GM23338 (cell line): Measurements from ENCODE around the gene FOXRED1. TPM values are rescaled to one million over a fixed set of nuclear protein-coding genes. Genes with fewer than 3 reads are reported as not detected.

ENCODE experiments used
- ATAC-seq: fragments of 200-7000 bp; cut with Tn5 transposase; 3 replicates; pipeline ENCODE4 v1.9.1; 2020
- DNase-seq: peaks from one replicate; pipeline ENCODE4 v3.0.0-alpha.2; 2015; ENCODE audit warnings: low spot score
- H2AFZ ChIP-seq: fragments of 200-600 bp; sonication (generic); 2 replicates; pipeline ENCODE4 v1.8.0; 2016; ENCODE audit warnings: antibody characterized with exemption, mild to moderate bottlenecking, moderate library complexity
- H3F3A ChIP-seq: fragments of 200-600 bp; sonication (generic); replicated peaks from 2 replicates; pipeline ENCODE4 v1.8.0; 2017; ENCODE audit warnings: antibody characterized with exemption, mixed run types, low read depth
- H3K27ac ChIP-seq: fragments of 200-600 bp; sonication (generic); 2 replicates; pipeline ENCODE4 v1.6.1; 2016; ENCODE audit warnings: low read depth
- H3K27me3 ChIP-seq: fragments of 200-600 bp; sonication (generic); 2 replicates; pipeline ENCODE4 v1.8.0; 2016; ENCODE audit warnings: mild to moderate bottlenecking, mixed run types, moderate library complexity; ENCODE audit not compliant: insufficient read depth
- H3K36me3 ChIP-seq: fragments of 200-600 bp; sonication (generic); 2 replicates; pipeline ENCODE4 v1.8.0; 2016; ENCODE audit warnings: mild to moderate bottlenecking; ENCODE audit not compliant: insufficient read depth
- H3K4me1 ChIP-seq: fragments of 200-600 bp; sonication (generic); 2 replicates; pipeline ENCODE4 v1.8.0; 2016; ENCODE audit warnings: mild to moderate bottlenecking, moderate library complexity; ENCODE audit not compliant: insufficient read depth
- H3K4me2 ChIP-seq: fragments of 200-600 bp; sonication (generic); 2 replicates; pipeline ENCODE4 v1.7.1; 2017; ENCODE audit warnings: mixed run types
- H3K4me3 ChIP-seq: fragments of 200-600 bp; sonication (generic); 2 replicates; pipeline ENCODE4 v1.6.1; 2016; ENCODE audit warnings: mixed run types
- H3K79me2 ChIP-seq: fragments of 200-600 bp; sonication (generic); replicated peaks from 2 replicates; pipeline ENCODE4 v1.8.0; 2017; ENCODE audit warnings: mild to moderate bottlenecking; ENCODE audit not compliant: insufficient read depth
- H3K9me2 ChIP-seq: fragments of 200-600 bp; sonication (generic); 2 replicates; pipeline ENCODE4 v1.8.0; 2017; ENCODE audit not compliant: insufficient read depth
- H4K20me1 ChIP-seq: fragments of 200-600 bp; sonication (generic); replicated peaks from 2 replicates; pipeline ENCODE4 v1.8.0; 2017; ENCODE audit warnings: mild to moderate bottlenecking; ENCODE audit not compliant: insufficient read depth
- H3K27ac Mint-ChIP-seq: 2 replicates; pipeline ENCODE4 v1.8.0; 2020; ENCODE audit warnings: inconsistent platforms, mild to moderate bottlenecking, moderate library complexity, mixed read lengths
- H3K27me3 Mint-ChIP-seq: 3 replicates; pipeline ENCODE4 v1.8.0; 2022; ENCODE audit warnings: low read depth, mild to moderate bottlenecking, moderate library complexity, mixed read lengths, inconsistent platforms; ENCODE audit not compliant: insufficient read depth, poor library complexity
- H3K36me3 Mint-ChIP-seq: 3 replicates; pipeline ENCODE4 v1.8.0; 2021; ENCODE audit warnings: low read depth, mild to moderate bottlenecking, inconsistent platforms, moderate library complexity, mixed read lengths
- H3K4me1 Mint-ChIP-seq: 3 replicates; pipeline ENCODE4 v1.8.0; 2020; ENCODE audit warnings: mild to moderate bottlenecking, inconsistent platforms, mixed read lengths
- H3K4me3 Mint-ChIP-seq: 3 replicates; pipeline ENCODE4 v1.8.0; 2021; ENCODE audit warnings: moderate library complexity, mild to moderate bottlenecking, inconsistent platforms, mixed read lengths
- H3K9me3 Mint-ChIP-seq: 3 replicates; pipeline ENCODE4 v1.8.0; 2020; ENCODE audit warnings: moderate library complexity, mild to moderate bottlenecking, inconsistent platforms, mixed read lengths
- CREB1 ChIP-seq: fragments of 250-450 bp; sonication (Bioruptor Pico); IDR thresholded peaks from 2 replicates; pipeline ENCODE4 v1.5.0; 2020; ENCODE audit warnings: low read depth, mild to moderate bottlenecking, moderate library complexity
- EZH2 ChIP-seq: fragments of 200-600 bp; sonication (generic); IDR thresholded peaks from one replicate; pipeline ENCODE4 v1.8.0; 2017; ENCODE audit warnings: antibody characterized with exemption, mild to moderate bottlenecking, low read depth; ENCODE audit not compliant: unreplicated experiment
- EZH2phosphoT487 ChIP-seq: fragments of 200-600 bp; sonication (generic); IDR thresholded peaks from one replicate; pipeline ENCODE4 v1.8.1; 2018; ENCODE audit warnings: antibody characterized with exemption; ENCODE audit not compliant: unreplicated experiment
- NANOG ChIP-seq: IDR thresholded peaks from 2 replicates; pipeline ENCODE4 v1.6.1; 2016; ENCODE audit warnings: antibody characterized with exemption, borderline replicate concordance
- POLR2AphosphoS5 ChIP-seq: IDR thresholded peaks from 2 replicates; pipeline ENCODE4 v1.6.1; 2016; ENCODE audit warnings: antibody characterized with exemption, low read depth
- STAT1 ChIP-seq: IDR thresholded peaks from one replicate; pipeline ENCODE4 v1.6.1; 2016; ENCODE audit warnings: antibody characterized with exemption; ENCODE audit not compliant: unreplicated experiment
- ZNF114 ChIP-seq: fragments of 250-450 bp; sonication (Bioruptor Pico); IDR thresholded peaks from 2 replicates; pipeline ENCODE4 v1.5.0; 2020; ENCODE audit warnings: mild to moderate bottlenecking, moderate library complexity
- ZNF331 ChIP-seq: fragments of 250-450 bp; sonication (Bioruptor Pico); IDR thresholded peaks from 2 replicates; pipeline ENCODE4 v1.5.0; 2020; ENCODE audit warnings: low read depth, mild to moderate bottlenecking, moderate library complexity
- polyA plus RNA-seq: library from polyadenylated mRNA; unstranded; fragments of >200 nt; fragmentation: Nextera tagmentation; extraction: Ambion mirVana; gene quantifications from 2 replicates; pipeline ENCODE4 v1.2.1, GENCODE V29; 2016
- total RNA-seq: library from RNA; depleted of rRNA; stranded (reverse); fragments of >200 nt; shearing (Covaris generic); gene quantifications from 2 replicates; pipeline ENCODE4 v1.2.3, GENCODE V29; 2014
- TF ChIP-seq, protein P1 (sequence below), 2 experiments: fragments of 200-600 bp in 1 of 2; sonication (generic) in 1 of 2; conservative IDR thresholded peaks; 2 replicates each; pipeline versions ENCODE4 v1.5.1 to v1.6.1; 2016 to 2017; ENCODE audit warnings: antibody characterized with exemption in 2 of 2, low read depth in 2 of 2, mild to moderate bottlenecking in 2 of 2, moderate library complexity in 1 of 2
- TF ChIP-seq, protein P2 (sequence below): IDR thresholded peaks from one replicate; pipeline ENCODE4 v1.6.1; 2018; ENCODE audit warnings: antibody characterized with exemption; ENCODE audit not compliant: unreplicated experiment
- TF ChIP-seq, protein P3 (sequence below): fragments of 250-450 bp; sonication (Bioruptor Pico); IDR thresholded peaks from 2 replicates; pipeline ENCODE4 v1.5.0; 2020; ENCODE audit warnings: mild to moderate bottlenecking, moderate library complexity
- TF ChIP-seq, protein P4 (sequence below): IDR thresholded peaks from 2 replicates; pipeline ENCODE4 v1.6.1; 2016; ENCODE audit warnings: antibody characterized with exemption

FOXRED1 gene
- total and polyA plus RNA-seq, 2 experiments from 2014 or later: 25.2 to 59.2 TPM

DNA sequence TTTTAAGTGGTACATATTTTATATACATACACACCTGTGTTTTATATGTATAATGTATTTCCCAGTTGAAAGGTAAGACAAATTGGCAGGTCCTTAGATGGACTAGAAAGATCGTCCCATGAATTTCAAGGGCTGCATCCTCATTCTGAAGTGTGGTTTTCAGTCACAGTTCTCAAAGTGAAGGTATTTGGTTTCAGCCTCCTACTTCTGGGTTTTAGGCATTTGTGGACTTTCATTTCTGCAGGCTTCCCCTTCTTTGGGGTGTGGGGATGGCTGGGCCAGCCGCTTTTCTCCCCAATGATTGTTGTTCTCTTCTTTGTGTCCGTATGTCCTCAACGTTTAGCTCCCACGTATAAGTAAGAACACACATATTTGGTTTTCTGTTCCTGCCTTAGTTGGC is 44.9 kb downstream of the FOXRED1 start:
- no peaks in the 10 kb centered on the region for H3K27me3 ChIP-seq
- ATAC-seq (no peak), DNase-seq (no peak)
- no peak overlapping the region for H3K27ac Mint-ChIP-seq
- no peaks in the 10 kb centered on the region for H3K9me2 ChIP-seq
- H3K27me3 Mint-ChIP-seq: no peaks in the 10 kb centered on the region
- H3K4me3 Mint-ChIP-seq: no peak overlapping the region
- no peaks in the 10 kb centered on the region for H4K20me1 ChIP-seq
- no peaks in the 10 kb centered on the region for H3K9me3 Mint-ChIP-seq
- H2AFZ ChIP-seq: no peak overlapping the region
- TF ChIP-seq ZNF331 (CRISPR knock-in tag) (no peak), EZH2phosphoT487 (no peak), STAT1 (no peak), EZH2 (no peak), POLR2AphosphoS5 (no peak), CREB1 (CRISPR knock-in tag) (no peak), ZNF114 (no peak), NANOG (no peak)
- TF ChIP-seq, protein P1, sequence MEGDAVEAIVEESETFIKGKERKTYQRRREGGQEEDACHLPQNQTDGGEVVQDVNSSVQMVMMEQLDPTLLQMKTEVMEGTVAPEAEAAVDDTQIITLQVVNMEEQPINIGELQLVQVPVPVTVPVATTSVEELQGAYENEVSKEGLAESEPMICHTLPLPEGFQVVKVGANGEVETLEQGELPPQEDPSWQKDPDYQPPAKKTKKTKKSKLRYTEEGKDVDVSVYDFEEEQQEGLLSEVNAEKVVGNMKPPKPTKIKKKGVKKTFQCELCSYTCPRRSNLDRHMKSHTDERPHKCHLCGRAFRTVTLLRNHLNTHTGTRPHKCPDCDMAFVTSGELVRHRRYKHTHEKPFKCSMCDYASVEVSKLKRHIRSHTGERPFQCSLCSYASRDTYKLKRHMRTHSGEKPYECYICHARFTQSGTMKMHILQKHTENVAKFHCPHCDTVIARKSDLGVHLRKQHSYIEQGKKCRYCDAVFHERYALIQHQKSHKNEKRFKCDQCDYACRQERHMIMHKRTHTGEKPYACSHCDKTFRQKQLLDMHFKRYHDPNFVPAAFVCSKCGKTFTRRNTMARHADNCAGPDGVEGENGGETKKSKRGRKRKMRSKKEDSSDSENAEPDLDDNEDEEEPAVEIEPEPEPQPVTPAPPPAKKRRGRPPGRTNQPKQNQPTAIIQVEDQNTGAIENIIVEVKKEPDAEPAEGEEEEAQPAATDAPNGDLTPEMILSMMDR (conservative IDR thresholded peaks at IDR 0.05; ENCODE audit: low read depth in 2 of 2): no peak
- TF ChIP-seq, protein P2, sequence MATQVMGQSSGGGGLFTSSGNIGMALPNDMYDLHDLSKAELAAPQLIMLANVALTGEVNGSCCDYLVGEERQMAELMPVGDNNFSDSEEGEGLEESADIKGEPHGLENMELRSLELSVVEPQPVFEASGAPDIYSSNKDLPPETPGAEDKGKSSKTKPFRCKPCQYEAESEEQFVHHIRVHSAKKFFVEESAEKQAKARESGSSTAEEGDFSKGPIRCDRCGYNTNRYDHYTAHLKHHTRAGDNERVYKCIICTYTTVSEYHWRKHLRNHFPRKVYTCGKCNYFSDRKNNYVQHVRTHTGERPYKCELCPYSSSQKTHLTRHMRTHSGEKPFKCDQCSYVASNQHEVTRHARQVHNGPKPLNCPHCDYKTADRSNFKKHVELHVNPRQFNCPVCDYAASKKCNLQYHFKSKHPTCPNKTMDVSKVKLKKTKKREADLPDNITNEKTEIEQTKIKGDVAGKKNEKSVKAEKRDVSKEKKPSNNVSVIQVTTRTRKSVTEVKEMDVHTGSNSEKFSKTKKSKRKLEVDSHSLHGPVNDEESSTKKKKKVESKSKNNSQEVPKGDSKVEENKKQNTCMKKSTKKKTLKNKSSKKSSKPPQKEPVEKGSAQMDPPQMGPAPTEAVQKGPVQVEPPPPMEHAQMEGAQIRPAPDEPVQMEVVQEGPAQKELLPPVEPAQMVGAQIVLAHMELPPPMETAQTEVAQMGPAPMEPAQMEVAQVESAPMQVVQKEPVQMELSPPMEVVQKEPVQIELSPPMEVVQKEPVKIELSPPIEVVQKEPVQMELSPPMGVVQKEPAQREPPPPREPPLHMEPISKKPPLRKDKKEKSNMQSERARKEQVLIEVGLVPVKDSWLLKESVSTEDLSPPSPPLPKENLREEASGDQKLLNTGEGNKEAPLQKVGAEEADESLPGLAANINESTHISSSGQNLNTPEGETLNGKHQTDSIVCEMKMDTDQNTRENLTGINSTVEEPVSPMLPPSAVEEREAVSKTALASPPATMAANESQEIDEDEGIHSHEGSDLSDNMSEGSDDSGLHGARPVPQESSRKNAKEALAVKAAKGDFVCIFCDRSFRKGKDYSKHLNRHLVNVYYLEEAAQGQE: no peak
- TF ChIP-seq, protein P3, sequence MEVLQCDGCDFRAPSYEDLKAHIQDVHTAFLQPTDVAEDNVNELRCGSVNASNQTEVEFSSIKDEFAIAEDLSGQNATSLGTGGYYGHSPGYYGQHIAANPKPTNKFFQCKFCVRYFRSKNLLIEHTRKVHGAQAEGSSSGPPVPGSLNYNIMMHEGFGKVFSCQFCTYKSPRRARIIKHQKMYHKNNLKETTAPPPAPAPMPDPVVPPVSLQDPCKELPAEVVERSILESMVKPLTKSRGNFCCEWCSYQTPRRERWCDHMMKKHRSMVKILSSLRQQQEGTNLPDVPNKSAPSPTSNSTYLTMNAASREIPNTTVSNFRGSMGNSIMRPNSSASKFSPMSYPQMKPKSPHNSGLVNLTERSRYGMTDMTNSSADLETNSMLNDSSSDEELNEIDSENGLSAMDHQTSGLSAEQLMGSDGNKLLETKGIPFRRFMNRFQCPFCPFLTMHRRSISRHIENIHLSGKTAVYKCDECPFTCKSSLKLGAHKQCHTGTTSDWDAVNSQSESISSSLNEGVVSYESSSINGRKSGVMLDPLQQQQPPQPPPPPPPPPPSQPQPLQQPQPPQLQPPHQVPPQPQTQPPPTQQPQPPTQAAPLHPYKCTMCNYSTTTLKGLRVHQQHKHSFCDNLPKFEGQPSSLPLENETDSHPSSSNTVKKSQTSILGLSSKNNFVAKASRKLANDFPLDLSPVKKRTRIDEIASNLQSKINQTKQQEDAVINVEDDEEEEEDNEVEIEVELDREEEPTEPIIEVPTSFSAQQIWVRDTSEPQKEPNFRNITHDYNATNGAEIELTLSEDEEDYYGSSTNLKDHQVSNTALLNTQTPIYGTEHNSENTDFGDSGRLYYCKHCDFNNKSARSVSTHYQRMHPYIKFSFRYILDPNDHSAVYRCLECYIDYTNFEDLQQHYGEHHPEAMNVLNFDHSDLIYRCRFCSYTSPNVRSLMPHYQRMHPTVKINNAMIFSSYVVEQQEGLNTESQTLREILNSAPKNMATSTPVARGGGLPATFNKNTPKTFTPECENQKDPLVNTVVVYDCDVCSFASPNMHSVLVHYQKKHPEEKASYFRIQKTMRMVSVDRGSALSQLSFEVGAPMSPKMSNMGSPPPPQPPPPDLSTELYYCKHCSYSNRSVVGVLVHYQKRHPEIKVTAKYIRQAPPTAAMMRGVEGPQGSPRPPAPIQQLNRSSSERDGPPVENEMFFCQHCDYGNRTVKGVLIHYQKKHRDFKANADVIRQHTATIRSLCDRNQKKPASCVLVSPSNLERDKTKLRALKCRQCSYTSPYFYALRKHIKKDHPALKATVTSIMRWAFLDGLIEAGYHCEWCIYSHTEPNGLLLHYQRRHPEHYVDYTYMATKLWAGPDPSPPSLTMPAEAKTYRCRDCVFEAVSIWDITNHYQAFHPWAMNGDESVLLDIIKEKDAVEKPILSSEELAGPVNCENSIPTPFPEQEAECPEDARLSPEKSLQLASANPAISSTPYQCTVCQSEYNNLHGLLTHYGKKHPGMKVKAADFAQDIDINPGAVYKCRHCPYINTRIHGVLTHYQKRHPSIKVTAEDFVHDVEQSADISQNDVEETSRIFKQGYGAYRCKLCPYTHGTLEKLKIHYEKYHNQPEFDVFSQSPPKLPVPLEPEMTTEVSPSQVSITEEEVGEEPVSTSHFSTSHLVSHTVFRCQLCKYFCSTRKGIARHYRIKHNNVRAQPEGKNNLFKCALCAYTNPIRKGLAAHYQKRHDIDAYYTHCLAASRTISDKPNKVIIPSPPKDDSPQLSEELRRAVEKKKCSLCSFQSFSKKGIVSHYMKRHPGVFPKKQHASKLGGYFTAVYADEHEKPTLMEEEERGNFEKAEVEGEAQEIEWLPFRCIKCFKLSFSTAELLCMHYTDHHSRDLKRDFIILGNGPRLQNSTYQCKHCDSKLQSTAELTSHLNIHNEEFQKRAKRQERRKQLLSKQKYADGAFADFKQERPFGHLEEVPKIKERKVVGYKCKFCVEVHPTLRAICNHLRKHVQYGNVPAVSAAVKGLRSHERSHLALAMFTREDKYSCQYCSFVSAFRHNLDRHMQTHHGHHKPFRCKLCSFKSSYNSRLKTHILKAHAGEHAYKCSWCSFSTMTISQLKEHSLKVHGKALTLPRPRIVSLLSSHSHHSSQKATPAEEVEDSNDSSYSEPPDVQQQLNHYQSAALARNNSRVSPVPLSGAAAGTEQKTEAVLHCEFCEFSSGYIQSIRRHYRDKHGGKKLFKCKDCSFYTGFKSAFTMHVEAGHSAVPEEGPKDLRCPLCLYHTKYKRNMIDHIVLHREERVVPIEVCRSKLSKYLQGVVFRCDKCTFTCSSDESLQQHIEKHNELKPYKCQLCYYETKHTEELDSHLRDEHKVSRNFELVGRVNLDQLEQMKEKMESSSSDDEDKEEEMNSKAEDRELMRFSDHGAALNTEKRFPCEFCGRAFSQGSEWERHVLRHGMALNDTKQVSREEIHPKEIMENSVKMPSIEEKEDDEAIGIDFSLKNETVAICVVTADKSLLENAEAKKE (CRISPR knock-in tag): no peak
- TF ChIP-seq, protein P4, sequence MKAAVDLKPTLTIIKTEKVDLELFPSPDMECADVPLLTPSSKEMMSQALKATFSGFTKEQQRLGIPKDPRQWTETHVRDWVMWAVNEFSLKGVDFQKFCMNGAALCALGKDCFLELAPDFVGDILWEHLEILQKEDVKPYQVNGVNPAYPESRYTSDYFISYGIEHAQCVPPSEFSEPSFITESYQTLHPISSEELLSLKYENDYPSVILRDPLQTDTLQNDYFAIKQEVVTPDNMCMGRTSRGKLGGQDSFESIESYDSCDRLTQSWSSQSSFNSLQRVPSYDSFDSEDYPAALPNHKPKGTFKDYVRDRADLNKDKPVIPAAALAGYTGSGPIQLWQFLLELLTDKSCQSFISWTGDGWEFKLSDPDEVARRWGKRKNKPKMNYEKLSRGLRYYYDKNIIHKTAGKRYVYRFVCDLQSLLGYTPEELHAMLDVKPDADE: no peak
- no peak overlapping the region for H3K4me3 ChIP-seq
- H3F3A ChIP-seq: no peaks in the 10 kb centered on the region
- no peak overlapping the region for H3K4me2 ChIP-seq
- no peak overlapping the region for H3K27ac ChIP-seq
- H3K79me2 ChIP-seq: no peaks in the 10 kb centered on the region
- no peaks in the 10 kb centered on the region for H3K4me1 ChIP-seq
- H3K36me3 ChIP-seq: no peaks in the 10 kb centered on the region
- peaks cover 24% of the 10 kb centered on the region for H3K36me3 Mint-ChIP-seq
- H3K4me1 Mint-ChIP-seq: no peaks in the 10 kb centered on the region
